ACC112 (cell line): Measurements from ENCODE around the gene EMP3.

Source experiments
- H2AFZ ChIP-seq: fragments of 200-600 bp; sonication (generic); one replicate; pipeline ENCODE4 v1.6.0; 2017; ENCODE audit warnings: antibody characterized with exemption, low read length; ENCODE audit not compliant: unreplicated experiment
- H3K27ac ChIP-seq: fragments of 200-600 bp; sonication (generic); 2 replicates; pipeline ENCODE4 v1.5.1; 2014; ENCODE audit warnings: low read depth, mild to moderate bottlenecking, antibody characterized with exemption, low read length, moderate library complexity
- H3K27me3 ChIP-seq: fragments of 200-600 bp; sonication (generic); 2 replicates; pipeline ENCODE4 v1.6.1; 2014; ENCODE audit warnings: mild to moderate bottlenecking, antibody characterized with exemption, low read length, moderate library complexity, mixed read lengths; ENCODE audit not compliant: insufficient read depth
- H3K36me3 ChIP-seq: fragments of 200-600 bp; sonication (generic); 2 replicates; pipeline ENCODE4 v1.6.1; 2016; ENCODE audit warnings: mild to moderate bottlenecking, antibody characterized with exemption, low read length, moderate library complexity, mixed read lengths; ENCODE audit not compliant: insufficient read depth
- H3K4me1 ChIP-seq: fragments of 200-600 bp; sonication (generic); one replicate; pipeline ENCODE4 v1.6.1; 2016; ENCODE audit warnings: low read length, mixed read lengths; ENCODE audit not compliant: insufficient read depth, unreplicated experiment, control insufficient read depth
- H3K4me3 ChIP-seq: fragments of 200-600 bp; sonication (generic); 2 replicates; pipeline ENCODE4 v1.5.1; 2014; ENCODE audit warnings: mild to moderate bottlenecking, low read depth, low read length
- H3K79me2 ChIP-seq: fragments of 200-600 bp; sonication (generic); one replicate; pipeline ENCODE4 v1.6.0; 2016; ENCODE audit warnings: low read length; ENCODE audit not compliant: control insufficient read depth, unreplicated experiment, insufficient read depth

Gene EMP3

DNA sequence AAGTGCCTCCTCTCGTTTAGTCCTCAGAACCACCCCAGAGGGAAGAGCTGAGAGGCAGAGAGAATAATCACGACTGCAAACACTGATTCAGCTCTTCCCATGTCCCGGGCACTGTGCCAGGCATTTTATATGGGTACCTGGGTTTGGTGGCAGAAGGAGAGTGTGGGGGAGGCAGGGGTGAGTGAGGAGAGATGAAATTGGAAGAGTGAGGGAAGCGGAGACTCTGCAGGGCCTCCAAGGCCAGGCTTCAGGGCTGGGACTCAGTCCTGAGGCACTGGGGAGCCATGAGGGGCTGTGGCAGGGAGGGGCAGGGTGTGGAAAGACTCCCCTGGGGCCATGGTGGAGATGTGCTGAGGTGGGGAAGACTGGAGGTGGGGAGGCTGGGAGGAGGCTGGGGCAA is 47.6 kb downstream of the EMP3 start:
- Histone ChIP-seq H3K27me3 (no peaks in the 10 kb centered on the region), H3K4me1 (no peaks in the 10 kb centered on the region), H3K27ac (no peak overlapping the region), H3K79me2 (no peaks in the 10 kb centered on the region), H2AFZ (no peak overlapping the region), H3K36me3 (no peaks in the 10 kb centered on the region), H3K4me3 (no peak overlapping the region)

DNA sequence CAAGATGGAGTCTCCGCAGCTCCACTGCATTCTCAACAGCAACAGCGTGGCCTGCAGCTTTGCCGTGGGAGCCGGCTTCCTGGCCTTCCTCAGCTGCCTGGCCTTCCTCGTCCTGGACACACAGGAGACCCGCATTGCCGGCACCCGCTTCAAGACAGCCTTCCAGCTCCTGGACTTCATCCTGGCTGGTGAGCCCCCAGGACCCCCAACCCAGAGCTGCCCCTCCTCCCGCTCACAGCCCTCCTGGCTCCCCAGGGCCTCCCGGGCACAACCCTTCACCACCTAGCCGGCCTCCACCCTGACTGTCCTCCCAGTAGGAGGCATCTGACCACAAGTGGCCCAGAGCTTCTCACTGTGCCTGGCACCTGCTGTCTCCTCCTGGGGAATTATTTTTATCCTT is 48.2 kb downstream of the EMP3 start:
- no peaks in the 10 kb centered on the region for H3K4me1 ChIP-seq
- H3K27ac ChIP-seq, result no peak overlapping the region
- no peak overlapping the region for H3K4me3 ChIP-seq
- no peaks in the 10 kb centered on the region for H3K79me2 ChIP-seq
- H2AFZ ChIP-seq, result no peak overlapping the region
- H3K36me3 ChIP-seq, result no peaks in the 10 kb centered on the region
- no peaks in the 10 kb centered on the region for H3K27me3 ChIP-seq

DNA sequence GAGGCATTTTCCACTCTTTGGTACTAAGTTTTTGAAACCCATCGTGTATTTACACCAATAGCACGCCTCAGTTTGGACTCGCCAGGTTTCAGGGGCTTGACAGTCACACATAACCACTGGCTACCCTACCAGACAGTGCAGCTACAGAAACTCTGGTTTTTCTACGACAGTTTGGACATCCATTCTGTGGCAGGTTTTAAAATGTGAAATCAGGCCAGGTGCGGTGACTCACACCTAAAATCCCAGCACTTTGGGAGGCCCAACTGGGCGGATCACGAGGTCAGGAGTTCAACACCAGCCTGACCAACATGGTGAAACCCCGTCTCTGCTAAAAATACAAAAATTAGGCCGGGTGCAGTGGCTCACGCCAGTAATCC is 52.8 kb downstream of the EMP3 start:
- no peak overlapping the region for H3K27ac ChIP-seq

DNA sequence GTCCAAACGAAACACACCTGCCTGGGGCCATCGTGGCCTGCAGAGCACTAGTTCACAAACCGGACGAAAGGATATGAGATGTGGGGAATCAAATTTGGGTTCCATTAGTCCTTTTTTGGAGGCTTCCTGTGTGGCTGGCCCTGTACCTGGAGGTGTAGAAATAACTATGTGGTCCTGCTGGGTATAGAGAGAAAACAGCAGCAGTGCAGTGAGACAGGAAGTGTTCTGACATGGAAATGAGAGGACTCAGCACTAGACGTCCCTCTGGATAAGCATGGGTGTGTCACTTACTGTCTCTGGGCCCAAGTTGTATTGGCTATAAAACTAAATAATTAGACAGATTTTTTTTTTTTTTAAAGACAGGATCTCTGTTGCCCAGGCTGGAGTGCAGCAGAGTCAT is 53.7 kb downstream of the EMP3 start:
- Histone ChIP-seq H3K36me3 (peaks cover 4% of the 10 kb centered on the region; the same call in 1 of the 2 replicates), H3K4me3 (no peak overlapping the region), H2AFZ (no peak overlapping the region), H3K4me1 (no peaks in the 10 kb centered on the region), H3K27me3 (no peaks in the 10 kb centered on the region), H3K79me2 (no peaks in the 10 kb centered on the region), H3K27ac (no peak overlapping the region)

More for the DNA sequence above, 52.8 kb downstream of the EMP3 start:
- no peaks in the 10 kb centered on the region for H3K27me3 ChIP-seq
- H3K4me1 ChIP-seq, result no peaks in the 10 kb centered on the region
- H3K36me3 ChIP-seq, result no peaks in the 10 kb centered on the region
- H3K79me2 ChIP-seq, result no peaks in the 10 kb centered on the region
- H2AFZ ChIP-seq, result no peak overlapping the region
- no peak overlapping the region for H3K4me3 ChIP-seq
